Hematopoietic multipotent progenitor cell treated with erythropoietin and hydrocortisone succinate and interleukin-3 and kit ligand, for 6 days (in vitro differentiated cells): ENCODE data around the gene HS3ST3A1.
"Not testable (repeated sequence)": the region's sequence is repeated elsewhere in the genome, so short reads cannot be mapped to it uniquely, and the experiment has no call there.

Experiments used
- DNase-seq: peaks from one replicate; pipeline ENCODE4 v3.0.0-alpha.2; 2015

Gene HS3ST3A1

DNA sequence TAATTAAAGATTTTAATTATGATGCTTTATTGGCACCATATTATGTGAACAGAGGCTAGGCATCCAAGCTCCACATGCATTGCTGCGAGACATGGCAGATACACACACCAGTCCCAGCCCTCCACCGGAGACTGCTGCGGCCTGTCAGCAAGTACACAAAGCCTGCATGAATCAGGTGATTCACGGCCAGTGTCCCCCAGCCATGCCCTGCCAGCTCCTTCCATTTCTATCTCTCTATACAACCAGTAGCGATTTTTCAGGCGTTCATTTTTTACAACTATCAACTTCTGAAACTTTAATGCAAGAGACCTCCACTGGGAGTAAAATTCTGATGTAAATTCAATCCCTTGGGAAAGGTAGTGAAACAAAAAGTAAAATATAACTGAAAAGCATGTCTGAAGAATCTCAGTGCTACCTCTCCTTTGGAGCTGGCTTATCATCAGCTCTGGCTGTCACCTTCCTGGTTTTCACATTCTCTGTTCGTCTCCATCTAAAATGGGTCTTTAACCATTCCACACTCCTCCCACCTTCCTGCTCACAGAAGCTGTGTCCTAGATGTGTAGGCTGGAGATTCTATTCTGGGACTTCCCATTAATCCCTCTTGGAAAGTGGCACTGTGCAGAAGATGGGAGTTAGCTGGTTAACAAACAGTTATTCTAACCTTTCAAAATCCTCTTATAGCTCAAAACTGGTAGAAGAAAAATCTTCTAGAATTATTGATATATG, 32.2 kb downstream of the HS3ST3A1 start:
- no peak for DNase-seq

DNA sequence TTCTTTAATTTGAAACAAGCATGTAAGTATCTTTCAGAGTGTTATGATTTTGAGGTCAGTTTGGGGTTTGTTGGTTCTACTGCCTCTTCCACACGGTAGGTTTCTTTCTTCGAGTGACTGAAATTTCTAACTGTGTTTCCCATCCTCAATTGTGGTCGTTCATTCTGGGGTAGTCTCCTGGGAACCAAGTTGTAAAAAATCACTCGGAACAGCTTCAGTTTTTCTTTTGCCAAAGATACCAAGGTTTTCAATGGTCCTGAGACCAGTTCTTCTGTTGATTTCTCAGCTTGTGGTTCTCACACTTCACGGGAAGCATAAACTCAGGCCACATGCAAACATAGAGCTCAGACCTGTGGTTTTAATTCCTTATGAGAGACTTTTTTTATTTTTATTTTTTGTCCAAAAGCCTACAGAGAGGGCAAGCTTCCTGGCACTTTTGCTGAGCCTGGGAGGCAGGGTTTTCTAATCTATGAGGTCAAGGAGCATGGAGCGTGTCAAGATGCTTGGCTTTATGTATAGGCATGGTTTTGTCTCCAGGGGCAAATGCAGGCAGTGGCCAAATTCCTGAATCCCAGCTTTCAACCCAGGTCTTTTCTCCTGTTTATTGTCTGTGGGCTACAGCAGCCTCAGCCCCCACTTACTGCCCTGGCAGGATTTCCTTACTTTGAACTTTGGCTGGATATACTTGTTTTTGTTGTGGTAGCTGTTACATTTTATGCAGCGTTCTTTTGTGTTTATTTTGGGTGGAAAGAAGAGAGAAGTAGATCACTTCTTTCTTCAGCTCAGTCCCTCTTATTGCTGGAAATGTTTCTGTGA, 32.9 kb downstream of the HS3ST3A1 start:
- no peak for DNase-seq

DNA sequence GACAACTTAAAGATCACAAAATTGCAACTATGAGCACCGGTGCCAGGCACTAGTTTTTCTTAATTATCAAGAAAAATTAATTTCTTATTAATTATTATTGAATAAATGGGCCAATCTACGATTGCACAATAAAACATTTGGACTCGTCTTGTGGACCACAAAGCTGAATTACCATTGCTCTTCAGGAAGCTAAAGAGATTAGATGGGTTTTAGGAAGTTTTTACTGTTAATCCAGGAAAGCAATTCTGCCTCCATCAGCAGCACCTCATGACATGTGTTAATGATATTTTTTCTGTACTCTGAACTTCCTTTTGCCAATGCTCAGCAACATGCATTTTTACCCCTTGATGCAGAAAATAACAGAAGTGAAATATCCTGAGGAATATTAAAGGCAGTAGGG, 37.9 kb downstream of the HS3ST3A1 start:
- DNase-seq = no peak

DNA sequence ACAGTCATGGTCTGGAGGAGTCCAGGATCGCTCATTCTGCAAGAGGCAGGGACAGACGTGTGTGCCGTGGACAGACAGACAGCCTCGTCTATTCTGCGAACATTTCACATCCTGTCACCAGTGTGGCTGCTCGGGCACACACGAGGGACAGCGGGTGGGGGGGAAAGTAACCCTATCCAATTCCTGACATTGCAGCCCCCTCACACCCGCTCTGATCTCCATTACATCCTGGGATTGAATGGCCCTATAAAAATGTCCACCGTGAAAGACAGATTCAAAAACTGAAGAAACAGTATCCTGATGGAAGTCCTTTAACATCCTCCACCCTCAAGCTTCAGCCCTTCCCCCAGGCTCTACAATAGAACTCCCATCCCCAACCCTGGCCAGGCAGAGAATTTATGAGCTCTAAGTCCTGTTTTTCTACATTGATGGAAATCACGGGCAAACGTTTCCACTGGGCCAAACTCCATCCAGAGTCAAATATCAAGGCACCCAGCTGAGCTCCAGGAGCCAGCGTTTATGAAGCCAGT, 39.4 kb downstream of the HS3ST3A1 start:
- no peak for DNase-seq

DNA sequence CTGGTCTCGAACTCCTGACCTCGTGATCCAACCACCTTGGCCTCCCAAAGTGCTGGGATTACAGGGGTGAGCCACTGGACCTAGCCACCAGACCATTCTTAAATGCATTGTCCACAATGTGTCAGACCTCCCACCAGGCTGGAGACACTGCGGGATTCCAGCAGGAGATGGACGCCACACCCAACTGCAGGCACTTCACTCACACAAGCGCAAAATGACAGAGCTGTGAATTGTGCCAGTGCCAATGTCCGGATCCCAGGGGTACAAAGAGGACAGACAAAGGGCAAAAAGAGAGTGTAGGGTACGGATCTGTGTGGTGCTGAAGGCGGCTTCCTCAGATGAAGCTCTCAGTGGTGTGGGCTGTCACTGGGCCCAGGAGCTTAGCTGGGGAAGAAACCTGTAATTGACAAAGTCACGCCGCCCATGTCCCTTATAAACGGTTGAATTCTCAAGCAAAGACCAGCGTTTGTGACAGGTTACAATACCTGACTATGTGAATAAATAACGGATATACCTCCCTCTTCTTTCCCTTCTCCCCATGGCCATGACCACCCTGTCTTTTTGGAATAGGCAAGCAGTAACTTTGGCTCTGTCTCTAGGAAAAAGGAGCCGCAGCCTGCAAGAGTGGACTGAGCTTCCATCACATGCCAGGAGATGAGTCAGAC, 40.0 kb downstream of the HS3ST3A1 start:
- DNase-seq = no peak

DNA sequence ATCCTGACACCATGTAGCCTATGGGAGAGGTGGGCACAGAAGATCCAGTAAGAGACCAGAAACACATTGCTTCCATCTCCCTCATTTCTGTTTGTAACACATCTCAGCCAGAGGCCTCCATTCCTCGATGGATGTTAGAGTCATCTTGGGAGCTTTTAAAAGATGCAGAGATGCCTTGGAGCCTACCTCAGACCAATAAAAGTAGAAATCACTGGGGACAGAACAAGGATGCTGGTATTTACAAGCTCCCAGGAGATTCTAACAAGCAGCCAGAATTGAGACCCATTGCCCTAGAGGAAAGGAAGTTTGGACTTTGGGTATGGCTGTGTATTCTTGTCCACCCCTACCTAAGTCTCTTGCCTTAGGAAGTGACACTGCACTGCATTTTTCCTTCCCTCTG, 40.8 kb downstream of the HS3ST3A1 start:
- no peak for DNase-seq

DNA sequence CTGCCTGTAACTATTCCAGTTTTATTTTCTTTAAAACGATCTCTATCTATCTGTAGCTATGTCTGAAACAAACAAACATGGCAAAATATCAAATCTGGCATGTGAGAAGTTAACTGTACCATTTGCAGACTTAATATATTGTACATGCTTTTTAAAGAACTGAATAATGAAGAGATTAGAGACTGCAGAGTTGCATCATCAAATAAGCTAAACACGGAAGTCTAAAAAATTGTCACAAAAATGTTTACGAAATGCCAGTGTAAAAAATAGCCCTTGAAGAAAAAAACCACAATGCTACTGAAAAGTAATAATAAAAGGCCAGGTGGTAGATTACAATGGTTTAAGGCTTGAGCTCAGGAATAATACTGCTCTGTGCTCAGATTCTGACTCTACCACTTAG, 43.1 kb downstream of the HS3ST3A1 start:
- DNase-seq = peak; percentile 14

DNA sequence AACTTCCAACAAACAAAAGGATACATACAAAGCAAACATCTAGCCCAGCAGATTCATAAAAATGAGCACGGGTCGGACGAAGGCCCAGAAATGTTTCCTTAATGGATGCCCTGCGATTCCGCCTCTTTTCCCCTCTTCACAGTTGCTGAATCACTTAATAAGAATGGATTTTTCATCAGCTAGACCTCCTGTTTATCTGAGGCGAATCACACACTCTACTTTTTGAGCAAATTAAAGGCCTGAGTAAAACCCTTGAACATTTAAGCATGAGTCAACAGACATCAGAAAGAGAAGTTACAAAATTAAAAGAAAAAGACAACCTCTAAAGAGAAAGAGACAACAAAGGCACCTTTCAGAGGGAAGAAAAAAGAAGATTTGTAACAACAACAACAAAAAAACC, 44.7 kb downstream of the HS3ST3A1 start:
- DNase-seq = no peak

DNA sequence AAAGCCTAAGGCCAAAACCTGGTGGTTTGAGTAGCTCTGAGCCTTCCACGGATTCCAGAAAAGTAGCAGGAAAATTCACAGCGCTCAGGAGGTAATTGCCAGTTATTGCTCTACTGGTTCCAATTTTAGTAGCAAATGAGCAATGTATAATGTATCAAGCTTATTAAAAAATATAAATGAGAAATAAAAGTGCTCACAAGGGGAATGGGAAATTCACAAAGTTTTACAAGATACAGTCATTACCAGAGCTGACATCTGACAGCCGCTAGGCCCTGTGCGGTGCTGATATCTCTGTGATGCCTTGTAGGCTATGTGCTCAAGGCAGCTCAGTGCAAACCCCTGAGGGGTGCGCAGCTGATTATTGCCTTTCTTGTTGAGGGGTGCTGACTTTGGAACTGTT, 47.5 kb downstream of the HS3ST3A1 start:
- DNase-seq = no peak

DNA sequence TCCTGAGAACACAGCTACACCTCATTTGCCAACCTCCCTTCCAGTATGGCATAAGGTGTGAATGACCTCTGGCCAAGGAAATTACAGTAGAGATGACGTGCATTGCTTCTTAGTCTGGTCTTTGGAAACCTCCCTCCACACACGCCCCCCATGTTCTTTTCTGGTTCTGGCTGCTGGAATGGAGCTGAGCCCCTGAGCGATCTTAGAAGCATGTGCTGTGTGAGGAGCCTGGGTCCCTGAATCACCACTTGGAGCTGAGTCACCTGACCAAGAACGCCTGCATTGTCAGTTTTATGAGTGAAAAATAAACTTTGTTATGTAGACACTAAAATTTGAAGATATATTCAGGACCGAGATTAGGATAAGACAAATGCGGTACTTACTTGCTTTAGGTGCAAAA, 51.4 kb downstream of the HS3ST3A1 start:
- no peak for DNase-seq

DNA sequence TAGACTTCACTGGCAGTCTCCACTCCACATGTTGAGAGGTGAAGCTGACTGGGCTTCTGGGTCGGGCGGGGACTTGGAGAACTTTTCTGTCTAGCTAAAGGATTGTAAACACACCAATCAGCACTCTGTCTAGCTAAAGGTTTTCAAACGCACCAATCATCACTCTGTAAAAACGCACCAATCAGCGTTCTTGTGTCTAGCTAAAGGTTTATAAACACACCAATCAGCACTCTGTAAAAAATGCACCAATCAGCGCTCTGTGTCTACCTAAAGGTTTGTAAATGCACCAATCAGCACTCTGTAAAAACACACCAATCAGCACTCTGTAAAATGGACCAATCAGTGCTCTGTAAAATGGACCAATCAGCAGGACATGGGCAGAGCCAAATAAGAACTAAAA, 53.2 kb downstream of the HS3ST3A1 start:
- DNase-seq = not testable (repeated sequence)

DNA sequence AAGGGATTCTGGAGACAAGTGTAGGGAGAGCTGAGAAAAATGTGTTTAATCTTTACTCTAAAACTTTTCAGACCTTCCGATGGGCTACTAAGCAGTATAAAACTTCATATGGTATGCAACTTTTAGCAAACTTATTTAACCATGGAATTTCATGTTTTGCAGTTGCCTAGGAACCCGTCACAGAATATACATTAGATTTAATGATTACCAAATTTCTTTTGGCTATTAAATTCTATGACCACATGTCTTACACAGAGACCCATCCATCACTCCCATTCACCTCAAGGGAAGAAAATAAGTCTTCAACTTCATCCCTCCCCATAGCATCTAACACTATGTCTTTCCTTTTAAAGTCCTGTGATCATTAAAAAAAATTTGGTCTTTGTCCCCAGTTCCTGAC, 54.9 kb downstream of the HS3ST3A1 start:
- DNase-seq = no peak

DNA sequence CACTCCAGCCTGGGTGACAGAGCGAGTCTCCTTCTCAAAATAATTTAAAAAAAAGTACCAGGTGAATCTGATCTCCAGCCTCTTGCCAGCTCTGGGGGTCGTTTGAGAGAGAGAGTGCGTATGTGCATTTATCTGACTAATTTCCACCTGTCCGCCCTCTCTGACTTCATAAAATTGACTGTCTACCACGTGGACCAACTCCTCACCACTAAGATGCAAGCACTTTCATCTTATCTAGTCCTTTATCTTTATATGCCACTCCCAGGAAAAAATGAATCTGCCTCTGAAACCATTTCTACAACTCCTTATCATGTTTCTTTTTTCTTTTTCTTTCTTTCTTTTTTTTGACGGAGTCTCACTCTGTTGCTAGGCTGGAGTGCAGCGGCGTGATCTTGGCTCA, 55.8 kb downstream of the HS3ST3A1 start:
- DNase-seq = no peak

DNA sequence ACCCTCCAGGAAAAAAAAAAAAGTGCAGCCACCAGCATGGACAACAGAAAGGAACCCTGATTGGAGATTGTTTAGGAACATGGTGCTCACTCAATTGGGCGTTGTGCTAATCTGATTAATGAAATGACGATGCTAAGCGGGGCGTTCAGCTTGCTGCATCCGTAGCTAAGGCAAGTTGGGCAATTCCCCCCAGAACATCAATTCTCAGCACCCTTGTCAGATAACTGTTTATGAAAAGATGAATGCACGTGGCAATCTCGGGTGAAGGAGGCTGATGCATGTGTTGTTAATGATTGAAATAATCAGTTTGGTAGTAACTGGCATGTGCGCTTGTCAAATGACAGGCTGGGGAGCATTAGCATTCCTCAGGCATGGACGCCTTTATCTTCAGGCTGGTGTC, 57.0 kb downstream of the HS3ST3A1 start:
- DNase-seq = no peak

DNA sequence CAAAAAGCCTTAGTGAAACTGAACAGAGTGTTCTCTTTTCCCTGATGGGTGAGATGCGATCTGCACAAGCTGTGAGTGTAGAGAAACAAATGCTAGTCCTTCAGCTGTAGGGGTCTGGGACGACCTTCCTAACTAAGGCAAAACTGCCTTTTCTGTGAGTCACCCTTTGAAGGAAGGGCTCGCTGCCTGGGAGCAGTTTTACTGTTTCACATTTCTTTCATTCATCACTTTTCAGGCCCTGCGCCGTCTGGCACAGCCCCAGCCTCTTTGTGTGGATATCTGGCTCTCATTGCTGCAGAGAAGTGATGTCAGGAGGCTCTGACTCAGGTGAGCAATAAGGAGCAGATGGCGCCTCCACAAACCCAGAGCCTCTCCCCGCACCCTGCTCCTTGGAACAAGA, 57.4 kb downstream of the HS3ST3A1 start:
- DNase-seq = no peak

DNA sequence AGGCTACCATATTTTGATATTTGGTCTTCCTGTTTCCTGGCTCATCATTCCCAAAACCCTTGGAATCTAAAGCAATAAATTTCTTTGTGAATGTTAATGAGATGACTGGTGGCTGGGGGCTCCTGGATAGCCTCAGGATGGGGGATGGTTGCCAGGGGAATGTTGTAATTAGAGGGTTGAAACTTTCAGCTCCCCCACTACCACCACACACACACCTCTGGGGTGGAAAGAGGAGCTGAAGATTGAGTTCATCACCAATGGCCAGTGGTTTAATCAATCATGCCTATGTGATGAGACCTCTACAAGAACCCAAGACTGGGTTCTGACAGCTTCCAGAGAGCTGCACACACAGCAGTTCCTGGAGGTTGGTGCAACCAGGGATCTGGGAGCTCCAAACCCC, 59.1 kb downstream of the HS3ST3A1 start:
- DNase-seq = no peak

DNA sequence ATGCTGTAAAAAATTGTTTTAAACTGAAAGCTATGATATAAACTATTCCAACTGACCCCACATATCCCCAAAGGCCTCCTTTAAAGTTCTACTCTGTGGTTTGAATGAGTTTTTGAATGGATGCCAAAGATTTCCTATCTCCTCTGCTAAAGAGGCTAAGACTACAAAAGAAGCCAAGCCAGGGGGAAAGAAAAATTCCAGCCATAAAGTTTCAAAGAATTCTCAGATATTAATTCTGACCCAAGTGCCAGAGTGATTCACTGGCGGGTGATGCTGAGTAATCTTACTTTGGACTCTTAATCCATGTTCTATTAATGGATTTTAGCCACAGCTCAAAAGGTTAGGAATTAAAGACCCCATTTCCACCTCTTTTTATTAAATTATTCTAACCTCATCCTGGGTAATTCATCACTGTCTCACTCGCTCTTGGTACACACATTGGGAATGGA, 60.7 kb downstream of the HS3ST3A1 start:
- DNase-seq = peak; percentile 16

DNA sequence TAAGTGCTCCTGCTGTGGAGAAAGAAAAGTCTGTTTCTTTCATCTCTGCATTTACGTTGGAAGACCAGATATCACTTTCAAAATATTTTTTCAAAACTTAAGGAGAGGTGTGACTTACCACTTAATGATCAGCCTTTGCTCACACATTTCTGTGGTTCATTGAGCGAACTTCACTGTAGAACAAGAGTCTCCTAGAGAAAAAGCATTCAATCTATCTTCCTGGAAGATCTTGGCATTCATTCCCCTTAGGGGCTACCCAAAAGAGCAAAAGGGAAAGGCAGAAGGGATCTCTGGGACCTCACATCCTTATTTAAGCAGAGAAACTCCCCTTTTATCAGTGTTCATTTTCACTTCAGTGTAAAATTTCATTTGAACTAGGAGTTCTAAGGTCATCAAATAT, 61.2 kb downstream of the HS3ST3A1 start:
- DNase-seq = no peak

DNA sequence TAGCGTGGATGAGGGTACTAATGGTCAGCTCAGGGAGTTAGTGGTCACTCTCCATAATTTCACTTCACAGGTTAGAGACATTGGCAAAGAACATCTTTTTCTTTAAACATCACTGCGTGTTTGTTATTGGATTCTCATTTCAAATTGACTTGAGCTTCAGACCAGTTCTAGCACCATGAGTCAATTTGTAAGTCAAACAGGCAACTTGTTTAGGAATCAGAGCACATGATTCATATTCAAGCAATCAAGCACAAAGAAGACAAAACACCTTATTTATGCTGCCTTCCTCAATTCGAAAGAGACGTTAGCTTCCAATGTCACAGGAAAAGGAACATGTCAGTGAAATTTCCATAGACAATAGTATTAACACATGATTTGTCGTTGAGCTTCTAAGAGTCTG, 62.3 kb downstream of the HS3ST3A1 start:
- no peak for DNase-seq

DNA sequence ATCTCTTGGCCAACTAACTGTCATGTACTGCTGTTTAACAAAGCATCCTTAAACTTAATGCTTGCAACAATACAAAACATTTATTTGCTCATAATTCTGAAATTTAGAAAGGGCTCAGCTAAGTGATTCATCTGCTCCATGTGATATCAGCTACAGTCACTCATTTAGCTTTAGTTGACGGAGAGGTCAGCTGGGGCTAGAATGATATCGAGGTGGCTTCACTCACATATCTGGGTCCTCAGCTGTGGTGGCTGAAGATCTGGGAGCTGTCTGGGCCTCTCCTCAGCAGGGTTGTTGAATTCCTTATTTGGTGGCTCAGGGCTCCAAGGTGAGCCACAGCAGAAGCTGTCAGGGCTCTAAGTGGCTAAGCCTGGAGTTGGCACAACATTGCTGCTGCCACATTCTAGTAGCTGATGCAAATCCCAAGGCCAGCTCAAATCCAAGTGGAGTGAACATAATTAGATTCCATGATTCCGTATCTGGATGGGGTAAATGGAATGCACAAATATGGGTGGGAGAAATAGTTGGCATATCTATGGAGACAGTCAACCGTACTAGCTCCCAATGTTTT, 62.8 kb downstream of the HS3ST3A1 start:
- no peak for DNase-seq

DNA sequence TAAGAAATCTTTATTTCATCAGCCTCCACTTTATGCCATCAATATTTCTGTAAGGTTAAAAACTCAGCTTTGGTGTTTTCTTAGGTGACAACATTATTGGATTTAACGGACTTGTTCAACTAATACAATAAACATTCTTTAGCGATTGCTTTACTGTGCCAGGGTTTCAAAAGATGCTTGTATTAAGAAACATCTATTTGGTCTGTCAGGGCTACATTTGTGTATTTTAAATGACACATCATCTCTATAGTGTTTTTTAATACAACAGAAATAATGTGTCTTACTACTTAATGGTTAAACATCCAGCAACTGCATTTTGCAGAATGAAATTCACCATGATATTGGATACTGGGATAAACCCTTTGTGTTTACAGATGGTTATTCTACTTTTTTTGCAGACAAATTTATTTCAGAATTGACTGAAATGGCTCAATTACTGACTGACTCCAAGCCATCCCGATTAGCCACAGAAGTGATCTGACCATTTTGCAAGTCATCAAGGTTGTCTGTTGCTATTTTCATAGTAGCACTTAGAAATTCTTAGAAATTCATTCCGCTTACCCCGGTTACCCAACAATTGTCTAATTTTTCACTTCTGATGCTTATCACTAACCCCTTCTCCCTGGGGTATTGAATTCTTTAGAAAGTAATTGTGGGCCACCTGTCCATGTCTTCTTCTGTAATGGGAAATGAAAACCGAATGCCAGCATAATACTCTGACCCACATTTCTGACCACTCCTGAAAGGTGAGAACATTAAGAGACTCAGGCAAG, 63.7 kb downstream of the HS3ST3A1 start:
- DNase-seq = peak; percentile 50

DNA sequence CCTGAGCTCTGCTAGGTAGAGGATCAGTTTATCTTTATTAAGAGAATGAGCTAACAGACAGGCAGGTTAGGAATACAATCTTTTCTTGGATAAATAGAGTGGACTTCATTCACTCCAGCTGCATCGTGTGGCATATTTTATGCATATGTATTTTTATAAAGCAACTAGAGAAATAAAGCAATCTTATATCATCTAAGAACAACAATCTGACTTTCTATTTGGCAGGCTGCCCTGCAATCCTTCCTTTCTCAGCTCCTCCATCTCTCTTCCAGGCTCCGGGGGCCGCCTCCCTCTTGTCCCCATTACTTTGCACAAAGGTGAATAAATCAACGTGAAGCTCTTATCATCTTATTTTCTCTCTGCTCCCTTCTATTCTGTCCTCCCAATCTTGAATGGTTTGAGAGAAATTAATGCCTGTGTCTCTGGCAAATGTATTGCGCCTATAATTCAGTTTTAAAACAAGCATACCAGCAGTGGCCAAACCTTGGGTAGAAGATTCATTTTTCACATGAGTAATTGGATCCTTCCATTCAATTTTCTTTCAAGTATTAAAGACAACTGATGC, 64.5 kb downstream of the HS3ST3A1 start:
- DNase-seq = no peak
